GM18907 (cell line): ENCODE measurements around the gene LAMC3.

Experiments
- ATAC-seq: cut with Tn5 transposase; IDR thresholded peaks from one replicate; pipeline ENCODE4 v1.9.1; 2021; ENCODE audit warnings: mild to moderate bottlenecking, moderate library complexity; ENCODE audit not compliant: unreplicated experiment

LAMC3 gene

DNA sequence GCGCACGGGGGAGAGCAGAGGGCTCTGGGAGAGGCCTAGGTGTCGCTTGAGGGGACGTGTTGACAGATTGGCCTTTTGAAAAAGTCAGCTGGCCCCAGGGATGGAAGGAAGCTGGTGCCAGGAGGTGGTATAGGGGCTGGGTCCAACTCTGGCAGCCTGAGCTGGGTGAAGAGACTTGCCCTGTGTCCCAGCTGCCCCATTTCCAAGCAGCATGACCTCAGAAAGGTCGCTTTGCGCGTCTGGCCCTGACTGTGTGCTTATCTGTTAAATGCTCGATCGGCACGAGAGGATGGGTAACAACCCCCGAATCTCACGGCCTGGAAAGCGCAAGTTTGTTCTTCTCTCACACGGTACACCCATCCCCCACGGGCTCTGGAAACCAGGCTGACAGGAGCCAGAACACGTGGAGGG is 31.2 kb upstream of the LAMC3 start:
- ATAC-seq = no peak

DNA sequence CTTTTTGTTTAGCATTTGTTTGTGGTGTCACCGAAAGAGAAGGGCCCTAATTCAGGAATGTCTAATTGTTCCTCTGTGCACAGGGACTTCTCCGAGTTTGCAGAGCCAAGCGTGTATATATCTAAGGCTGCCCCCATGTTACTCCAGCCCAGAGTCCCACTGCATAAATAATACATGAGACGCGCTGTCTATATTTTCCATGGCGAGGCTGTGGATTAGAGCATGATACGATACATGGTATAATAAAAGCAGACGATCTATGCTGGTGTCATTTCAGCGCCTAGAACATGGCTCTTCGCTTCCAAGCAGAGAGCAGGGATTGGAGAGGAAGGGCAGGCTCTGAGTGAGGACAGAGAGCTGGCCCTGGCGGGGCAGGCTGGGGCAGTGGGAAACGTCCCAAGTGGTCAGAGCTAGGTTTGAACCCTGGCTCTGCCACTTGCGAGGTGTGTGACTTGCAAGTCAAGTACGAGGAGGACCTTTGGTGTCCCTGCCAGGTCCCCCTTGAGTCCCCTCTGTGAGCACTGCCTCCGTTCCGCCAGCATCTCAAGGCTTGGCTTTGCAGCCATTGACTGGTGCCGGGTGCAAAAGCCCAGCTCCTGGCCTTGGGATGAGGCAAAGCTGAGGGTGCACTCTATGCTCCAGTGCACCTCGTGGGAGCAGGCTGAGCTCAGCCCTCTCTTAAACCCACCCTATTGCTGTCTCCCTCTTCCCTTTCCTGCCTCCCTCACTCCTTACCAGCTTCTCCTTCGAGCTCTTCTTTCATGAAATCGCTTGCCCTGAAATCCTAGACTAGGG is 29.2 kb upstream of the LAMC3 start:
- no peak for ATAC-seq

DNA sequence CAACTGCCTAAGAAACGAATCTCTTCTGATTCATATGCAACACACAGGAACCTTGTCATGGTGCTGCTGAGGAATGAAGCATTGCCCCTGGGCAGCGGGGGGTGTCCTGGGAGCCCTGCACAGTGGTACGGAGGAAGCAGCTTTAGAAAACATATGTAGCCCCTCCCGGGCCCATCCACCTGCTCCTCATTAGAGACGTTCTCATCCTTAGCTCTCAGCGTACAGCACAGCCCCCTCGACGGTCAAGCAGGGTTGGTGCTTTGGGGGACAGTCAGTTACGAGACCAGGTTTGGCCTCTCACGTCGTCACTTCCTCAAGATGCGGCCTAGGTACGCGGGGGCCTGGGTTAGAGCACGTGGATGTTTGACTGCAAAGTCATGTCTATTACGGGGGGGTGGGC is 28.4 kb upstream of the LAMC3 start:
- ATAC-seq = no peak

DNA sequence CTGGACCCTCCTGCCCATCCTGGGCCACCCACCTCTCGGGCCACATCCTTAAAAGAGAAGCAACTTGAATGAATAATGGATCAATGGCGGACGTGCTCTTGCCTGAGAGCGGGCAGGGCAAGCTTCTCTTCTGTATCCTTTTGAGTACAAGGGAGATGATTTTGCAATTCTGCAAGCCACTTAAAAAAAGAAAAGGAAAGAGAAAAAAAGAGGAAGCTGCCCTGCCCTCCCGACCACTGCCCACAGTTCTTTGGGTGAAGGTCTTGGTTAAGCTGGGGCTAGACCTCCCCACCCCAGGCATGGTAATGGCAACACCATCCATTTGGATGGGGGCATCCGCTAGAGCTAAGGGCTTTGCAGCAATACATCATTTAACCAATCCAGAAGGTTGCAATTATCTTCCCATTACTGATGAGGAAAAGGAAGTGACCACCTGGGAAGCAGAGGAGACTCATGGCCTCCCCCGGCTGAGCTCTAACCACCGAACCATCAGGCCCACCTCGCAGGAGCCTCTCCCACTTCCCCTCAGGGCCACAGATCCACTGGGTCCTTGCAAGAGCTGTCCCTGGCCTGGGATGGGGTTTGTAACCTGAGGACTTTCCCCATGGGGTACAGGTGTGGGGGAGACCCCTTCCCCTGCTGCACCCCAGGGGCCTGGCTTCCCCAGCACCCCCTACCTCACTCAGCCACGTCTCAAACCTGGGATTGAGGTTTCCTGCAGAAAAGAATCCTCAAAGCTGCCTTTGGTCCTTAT is 27.8 kb upstream of the LAMC3 start:
- no peak for ATAC-seq

DNA sequence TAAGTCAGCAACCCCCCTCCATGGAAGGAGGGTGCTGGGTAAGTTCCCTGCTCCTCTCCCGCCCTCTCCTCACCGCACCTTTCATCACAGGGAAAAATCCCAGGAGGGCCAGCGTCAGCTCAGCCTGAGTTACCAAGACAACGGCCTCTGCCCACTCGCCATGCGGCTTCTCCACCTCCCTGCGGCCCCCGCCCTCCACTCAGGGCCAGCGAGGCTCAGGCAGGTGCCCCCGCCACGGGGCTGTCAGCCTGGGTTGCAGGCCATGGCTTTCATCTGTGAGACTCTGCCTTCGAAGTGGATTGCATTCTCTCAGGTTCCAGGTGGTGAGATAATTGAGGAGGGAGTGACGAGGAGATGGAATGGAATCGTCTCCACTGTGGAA is 27.2 kb upstream of the LAMC3 start:
- ATAC-seq = no peak

DNA sequence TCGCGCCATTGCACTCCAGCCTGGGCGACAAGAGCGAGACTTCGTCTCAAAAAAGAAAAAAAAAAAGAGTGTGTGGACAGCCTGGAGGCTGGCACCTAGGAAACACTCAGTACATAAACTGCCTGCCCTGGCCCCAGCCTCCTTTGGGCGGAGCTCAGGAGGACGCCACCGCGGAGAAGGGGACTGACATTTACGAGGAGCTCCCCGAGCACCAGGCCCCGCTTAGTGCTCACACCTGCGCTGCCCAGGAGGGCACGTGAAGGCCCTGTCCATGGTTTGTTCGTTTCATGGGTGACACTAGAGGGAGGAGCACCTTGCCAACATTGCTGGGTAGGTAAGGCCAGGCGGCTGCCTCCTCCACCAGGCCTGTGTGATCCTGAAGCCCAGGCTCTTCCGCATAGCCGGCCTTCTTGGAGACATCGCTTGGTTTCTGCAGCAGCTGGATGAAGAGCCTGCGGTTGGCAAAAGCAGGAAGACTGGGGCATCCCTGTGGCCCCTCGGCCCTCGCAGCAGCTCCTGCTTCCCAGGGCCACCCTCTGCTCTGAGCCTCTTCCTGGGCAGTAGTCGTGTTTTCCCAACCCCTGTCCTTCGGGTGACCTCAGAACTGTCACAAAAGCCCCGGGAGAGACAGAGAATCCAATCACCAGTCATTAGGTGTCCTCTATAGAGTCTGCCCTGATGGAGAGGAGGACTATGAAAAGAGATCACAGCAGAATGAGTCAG is 26.2 kb upstream of the LAMC3 start:
- no peak for ATAC-seq

DNA sequence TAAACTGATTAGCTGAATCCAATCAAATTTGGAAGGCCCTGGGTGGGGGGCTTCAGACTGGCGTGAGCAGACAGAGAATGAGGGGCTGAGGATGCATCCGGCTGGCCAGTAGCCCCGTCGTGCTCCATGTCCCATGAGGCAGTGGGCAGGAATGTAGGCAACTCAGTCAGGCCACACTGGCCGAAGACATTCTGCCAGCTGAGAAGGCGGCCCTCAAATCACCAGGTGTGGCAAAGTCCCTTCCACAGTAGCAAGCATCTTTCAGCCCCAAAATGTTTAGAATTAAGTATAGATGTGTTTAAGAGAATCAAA is 25.7 kb upstream of the LAMC3 start:
- ATAC-seq = no peak

DNA sequence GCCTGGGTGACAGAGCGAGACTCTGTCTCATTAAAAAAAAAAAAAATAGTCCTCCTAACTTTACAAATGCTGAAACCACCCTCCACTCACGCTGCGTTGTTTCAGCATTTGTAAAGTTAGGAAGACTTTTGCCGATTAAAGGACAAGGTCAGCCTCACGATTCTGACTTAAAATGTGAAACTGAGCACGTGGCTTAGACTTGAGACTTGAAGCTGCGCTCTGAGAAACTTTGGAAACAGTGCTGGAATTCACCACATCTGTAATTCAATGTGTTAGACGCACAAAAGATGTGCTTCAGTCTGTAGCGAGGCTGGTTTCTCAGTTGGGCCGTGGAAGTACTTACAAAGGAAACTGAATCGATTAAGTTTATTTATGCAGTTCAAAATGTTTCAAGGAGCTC is 25.0 kb upstream of the LAMC3 start:
- ATAC-seq = no peak

DNA sequence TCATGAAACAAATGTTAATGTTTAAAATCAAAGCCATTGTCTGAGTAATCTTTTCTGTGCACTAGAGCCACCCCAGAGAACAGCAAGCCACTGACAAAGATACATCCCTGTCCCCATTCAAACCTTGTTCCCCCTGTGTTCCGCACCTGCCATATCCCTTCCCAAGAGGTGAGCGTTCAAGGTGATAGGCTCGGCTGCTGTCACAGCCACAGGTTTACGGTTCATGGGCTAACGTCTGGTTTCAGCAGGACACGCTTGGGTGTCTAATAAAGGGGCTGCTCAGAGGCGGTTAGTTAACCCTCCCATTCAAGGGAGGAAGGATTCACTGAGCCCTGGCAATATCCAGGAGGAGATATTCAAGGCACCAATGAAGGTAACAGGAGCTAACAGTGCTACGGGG is 24.5 kb upstream of the LAMC3 start:
- no peak for ATAC-seq

DNA sequence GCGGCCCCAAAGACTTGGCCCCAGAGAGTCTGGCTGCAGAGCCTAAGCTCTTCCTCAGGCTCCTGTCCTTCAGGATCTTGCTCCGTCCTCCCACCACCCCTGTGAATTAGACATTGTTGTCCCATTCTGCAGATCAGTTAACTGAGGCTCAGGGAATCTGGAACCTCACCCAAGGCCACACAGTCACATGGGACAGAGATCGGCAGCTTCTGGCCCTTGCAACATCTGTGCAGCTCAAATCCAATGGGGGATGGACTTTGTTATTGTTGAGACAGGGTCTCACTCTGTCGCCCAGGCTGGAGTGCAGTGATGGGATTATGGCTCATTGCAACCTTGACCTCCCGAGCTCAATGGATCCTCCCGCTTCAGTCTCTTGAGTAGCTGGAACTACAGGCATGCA is 23.9 kb upstream of the LAMC3 start:
- no peak for ATAC-seq

DNA sequence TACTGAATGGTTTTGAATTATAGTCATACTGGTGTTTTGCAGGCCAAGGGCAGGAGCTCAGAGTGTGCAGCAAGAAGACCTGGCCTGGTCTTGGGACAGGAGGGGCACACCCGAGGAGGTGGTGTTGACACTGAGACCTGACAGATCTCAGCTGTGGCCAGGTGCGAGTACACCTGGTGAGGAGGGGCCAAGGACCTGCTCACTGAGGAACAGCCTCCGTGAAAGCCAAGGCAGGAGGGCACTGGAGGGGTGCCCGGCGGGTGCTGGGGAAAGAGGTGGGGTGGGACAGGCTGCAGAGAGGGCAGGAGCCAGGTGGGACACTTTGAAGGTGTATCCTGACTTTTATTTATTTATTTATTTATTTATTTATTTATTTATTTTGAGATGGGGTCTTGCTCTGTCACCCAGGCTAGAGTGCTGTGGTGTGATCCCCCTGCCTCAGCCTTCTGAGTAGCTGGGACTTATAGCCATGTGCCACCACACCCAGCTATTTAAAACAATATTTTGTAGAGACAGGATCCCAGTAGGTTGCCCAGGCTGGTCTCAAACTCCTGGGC is 23.3 kb upstream of the LAMC3 start:
- no peak for ATAC-seq

DNA sequence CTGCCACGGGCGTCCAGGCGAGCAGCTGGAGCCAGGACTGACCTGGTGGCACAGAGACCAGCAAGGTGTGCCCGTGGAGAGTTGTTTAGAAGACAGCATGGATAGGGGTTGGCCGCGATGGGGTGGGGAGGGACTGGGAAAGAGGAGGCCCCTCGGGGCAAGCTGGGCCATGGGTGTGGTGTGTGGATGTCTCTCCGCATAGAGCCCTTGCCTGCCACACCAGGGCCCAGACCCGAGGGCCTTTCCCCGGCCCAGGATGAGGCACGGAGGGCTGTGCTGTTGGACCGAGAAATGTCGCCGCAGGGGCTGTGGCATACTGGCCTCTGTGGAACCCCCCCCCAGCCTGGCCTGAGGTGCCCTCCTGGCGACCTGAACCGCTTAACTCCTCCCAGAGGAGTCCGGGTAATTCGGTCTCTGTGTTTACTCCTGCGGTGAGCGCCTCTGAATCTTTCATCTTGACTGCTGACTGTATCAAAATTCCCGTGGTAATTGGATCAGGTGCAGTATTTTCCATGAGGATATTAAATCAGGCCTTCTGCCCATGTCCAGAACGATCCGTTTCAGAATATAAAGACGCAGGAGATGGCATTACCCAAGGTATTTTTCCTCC is 22.5 kb upstream of the LAMC3 start:
- no peak for ATAC-seq

DNA sequence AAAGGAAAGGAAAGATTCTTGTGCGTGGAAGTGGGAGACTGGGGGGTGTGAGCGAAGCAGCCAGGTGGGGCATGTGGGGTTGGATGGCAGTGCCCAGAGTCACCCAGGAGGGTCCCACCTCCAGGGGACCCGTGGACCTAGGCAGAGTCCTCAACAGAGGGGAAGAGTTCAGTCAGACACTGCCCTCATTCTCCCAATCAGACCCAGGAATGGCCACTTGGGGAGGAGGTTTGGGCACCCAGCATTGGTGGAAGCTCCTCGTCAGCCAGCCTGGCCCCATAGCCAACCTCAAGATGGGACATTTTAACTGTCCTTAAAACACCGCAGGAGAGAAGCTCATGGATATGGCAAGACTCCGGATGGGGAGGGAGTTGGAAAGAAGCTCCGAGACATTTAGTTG is 21.9 kb upstream of the LAMC3 start:
- ATAC-seq = no peak

DNA sequence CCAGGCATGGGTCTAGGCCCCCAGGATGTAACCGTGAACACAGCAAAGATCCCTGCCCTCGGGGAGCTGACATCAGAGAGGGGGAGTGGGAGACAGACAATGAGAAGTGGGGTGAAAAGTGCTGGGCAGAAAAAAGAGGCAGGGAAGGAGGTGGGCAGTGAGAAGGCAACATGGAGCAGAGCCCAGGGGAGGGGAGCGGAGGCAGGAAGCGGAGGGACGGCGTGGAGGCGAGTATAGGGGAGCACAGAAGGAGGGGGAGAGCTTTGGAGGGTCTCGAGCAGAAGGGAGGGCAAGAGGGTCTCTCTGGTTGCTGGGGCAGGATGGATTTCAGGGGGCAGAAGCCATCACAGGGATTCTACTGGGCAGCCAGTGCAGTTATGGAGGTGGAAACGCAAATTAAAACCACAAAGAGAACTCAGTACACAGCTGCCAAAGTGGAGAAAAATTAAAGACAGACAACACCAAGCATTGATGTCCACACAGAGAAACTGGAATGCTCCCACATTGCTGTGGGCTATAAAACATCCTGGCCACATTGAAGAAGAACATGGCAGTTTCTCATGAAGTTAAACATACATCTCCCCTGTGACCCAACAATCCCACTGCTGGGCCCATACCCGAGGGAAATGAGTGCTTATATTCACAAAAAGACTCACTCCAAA is 21.1 kb upstream of the LAMC3 start:
- ATAC-seq = no peak

DNA sequence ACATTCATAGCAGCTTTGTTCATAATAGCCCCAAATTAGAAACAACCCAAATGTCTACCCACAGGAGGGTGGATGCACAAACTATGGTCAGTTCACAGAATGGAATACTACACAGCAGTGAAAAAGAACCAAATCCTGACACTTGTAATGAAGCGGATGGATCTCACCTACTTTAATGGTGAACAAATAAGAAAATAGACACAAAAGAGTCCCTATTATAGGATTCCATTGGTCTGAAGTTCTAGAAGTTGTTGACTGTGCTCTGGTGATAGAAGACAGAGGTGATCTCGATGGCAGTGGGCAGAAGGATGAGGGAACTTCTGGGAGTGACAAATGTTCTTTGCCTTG is 20.6 kb upstream of the LAMC3 start:
- ATAC-seq = no peak

DNA sequence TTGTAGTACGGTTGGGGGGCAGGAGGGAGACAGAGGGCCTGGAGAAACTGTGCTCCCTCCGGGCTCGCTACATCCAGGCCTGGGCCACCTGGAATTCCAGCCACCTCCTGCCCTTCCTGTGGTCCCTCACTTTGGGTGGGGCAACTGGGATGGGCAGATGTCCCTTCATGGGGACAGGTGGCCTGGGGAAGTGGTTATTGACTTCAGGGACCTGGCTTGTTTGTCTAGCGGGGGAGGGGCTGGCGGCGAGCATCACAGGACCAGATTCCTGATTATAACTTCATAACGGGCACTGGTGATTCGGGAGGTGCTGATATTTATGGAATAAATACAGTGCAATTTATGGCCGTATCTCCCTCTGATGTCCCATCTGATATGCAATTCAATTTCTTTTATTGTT is 20.1 kb upstream of the LAMC3 start:
- ATAC-seq = no peak

DNA sequence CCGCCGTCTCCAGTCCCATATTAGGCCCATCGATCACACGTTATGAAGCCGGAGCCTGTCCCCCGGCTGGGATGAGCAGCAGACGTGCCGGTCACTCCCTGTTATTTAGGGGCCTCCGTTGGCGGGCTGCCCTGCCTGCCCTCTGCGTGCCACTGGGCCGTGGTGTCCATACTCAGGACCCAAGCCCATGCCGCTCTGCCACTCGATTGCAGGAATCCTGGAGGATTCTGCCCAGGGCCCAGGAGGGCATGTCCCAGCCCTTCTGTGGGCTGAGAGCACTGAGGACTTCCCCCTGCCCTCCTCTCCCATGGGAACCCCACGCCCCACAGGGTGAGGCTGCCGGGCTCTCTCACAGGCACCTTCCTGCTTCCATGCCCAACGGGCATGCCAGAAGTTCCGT is 19.6 kb upstream of the LAMC3 start:
- ATAC-seq = no peak

DNA sequence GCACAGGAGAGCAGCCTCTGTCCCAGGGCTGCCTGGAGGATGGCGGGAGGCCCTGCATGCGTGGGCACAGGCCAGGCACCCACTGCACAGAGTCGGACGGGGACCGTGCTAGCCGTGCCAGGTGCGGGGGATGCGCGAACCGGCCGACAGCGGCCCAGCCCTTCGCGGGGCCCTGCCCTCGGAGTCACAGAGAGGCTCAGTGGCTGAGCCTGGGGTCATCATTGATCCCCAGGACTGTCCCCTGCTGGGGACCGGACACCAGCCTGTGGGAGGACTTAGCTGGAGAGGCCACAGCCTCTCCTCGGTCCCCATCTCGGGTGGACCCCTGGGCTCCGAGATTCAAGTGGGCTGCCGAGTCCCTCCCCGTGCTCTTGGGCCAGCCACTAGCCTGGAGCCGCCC is 19.1 kb upstream of the LAMC3 start:
- no peak for ATAC-seq

DNA sequence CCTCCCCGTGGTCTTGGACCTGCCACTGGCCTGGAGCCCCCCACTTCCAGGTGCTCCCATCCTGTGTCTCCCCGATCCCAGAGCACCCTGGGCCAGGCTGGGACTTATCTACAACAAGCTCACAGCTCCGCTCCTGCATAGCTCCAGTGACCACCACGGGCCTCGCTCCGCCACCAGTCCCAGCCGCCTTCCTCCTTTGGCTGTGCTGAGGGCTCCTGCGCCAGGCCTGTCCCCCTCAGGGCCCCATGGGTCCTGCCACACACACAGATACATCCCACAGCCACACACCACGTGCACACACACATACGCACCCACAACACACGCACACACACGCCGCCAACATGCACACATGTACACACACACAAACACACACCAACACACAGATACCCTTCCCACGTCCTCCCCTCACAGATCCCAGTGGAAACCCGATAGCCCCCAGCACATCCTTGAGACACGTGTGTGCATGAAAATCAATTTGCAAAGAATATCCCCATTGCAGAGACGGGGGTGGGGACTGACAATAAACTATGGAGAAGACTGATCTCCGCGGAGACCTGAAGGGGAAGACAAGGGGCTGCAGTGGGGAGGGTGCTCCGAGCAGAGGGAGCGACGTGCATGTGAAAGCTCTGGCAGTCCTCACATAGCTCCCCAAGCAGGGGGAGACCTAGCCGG is 18.5 kb upstream of the LAMC3 start:
- no peak for ATAC-seq

DNA sequence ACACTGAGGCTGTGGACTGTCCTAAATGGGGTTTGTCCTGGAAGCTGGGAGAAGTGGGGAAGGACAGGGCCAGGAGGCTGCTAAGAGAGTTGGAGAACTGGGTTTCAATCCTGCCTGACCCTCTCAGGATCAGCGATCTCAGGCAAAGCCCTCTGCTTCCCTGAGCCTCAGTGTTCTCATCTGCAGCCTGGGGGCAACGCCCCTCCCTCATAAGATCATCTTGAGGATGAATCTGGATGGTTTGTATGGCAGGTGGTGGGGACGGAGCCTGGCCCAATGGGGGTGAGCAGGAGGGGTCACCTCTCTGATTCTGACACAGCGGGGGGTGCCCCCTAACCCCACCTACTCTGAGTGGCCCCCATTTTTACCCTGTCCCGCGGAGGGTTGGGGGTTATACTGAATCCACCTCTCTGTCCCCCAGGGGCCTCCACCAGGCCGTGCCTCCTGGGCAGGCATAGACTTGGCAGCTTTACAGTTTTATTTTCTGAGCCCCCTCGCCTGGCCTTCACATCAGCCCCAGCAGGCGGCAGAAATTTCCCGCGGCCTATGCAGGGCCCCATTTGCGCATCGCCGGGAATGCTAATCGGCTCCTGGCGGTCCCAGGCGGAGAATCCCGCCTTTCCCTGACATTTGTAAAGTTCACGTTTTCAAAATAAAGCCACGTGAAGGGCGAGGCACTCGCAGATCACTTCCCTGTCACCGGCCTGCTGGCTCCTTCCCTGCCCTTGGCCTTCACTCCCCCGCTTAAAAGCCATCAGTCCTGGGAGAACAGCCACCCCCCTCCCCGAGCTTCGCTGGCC is 17.8 kb upstream of the LAMC3 start:
- ATAC-seq = no peak
